HG02588 (cell line): ENCODE results near the gene MYF5.

Experiments used
- ATAC-seq: cut with Tn5 transposase; IDR thresholded peaks from one replicate; pipeline ENCODE4 v1.9.1; 2021; ENCODE audit warnings: mild to moderate bottlenecking, moderate library complexity; ENCODE audit not compliant: unreplicated experiment

MYF5 gene

DNA sequence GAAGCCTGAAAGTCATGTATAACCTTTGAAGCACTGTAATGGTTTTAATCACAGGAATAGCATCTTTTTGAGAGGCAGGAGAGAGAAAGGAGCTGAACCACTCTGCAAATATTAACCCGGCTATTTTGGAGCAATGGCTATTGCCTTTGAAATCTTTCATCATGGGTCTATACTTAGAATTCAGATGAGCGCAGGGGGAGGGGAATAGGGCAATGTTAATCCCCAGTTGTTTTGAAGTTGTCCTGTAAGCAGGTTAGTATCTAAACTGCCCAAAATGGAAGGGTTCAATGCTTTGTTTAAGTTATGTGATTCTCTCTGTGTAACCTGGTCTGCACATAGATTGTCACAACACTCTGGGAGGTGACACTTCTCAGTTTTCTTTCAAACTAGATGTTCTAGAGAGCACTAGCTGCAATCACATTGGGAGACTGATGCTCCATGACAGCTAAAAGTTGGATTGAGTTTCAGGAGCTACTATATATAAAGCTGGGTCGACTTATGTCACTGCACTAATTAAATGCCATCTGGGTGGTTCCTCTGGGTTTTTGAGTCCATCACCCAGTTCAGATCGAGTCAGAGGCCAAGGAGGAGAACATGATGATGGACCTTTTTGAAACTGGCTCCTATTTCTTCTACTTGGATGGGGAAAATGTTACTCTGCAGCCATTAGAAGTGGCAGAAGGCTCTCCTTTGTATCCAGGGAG, 9.4 kb upstream of the MYF5 start, which contains the start of gene MYF6:
MYF6 (plus strand) TSS at position 509 of the 704 bp plus-strand sequence; CDS start at position 595, 86 bp downstream.
- no peak for ATAC-seq

DNA sequence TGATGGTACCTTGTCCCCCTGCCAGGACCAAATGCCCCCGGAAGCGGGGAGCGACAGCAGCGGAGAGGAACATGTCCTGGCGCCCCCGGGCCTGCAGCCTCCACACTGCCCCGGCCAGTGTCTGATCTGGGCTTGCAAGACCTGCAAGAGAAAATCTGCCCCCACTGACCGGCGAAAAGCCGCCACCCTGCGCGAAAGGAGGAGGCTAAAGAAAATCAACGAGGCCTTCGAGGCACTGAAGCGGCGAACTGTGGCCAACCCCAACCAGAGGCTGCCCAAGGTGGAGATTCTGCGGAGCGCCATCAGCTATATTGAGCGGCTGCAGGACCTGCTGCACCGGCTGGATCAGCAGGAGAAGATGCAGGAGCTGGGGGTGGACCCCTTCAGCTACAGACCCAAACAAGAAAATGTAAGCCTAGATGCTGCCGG, 8.9 kb upstream of the MYF5 start:
- no peak for ATAC-seq

- ATAC-seq = no peak
These were observed 8.3 kb upstream of the MYF5 start for GRCh38 chr12:80708259-80708974.

DNA sequence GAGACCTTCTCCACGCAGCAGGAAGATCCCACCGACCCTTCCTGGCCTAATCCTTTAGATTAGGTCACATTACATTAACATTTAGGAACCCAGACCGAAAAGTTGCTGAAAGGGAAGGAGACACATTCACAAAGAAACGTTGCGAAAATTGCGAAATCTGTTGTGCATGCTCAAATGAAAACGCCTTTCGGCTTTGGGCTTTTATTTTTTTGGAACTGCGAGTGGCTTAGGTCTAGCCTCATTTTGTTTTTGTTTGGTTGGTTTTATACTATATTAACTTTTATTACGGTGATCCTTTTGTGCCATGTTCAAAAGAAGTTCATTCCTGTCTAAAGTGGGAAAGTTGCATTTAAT, 7.8 kb upstream of the MYF5 start:
- ATAC-seq = no peak

DNA sequence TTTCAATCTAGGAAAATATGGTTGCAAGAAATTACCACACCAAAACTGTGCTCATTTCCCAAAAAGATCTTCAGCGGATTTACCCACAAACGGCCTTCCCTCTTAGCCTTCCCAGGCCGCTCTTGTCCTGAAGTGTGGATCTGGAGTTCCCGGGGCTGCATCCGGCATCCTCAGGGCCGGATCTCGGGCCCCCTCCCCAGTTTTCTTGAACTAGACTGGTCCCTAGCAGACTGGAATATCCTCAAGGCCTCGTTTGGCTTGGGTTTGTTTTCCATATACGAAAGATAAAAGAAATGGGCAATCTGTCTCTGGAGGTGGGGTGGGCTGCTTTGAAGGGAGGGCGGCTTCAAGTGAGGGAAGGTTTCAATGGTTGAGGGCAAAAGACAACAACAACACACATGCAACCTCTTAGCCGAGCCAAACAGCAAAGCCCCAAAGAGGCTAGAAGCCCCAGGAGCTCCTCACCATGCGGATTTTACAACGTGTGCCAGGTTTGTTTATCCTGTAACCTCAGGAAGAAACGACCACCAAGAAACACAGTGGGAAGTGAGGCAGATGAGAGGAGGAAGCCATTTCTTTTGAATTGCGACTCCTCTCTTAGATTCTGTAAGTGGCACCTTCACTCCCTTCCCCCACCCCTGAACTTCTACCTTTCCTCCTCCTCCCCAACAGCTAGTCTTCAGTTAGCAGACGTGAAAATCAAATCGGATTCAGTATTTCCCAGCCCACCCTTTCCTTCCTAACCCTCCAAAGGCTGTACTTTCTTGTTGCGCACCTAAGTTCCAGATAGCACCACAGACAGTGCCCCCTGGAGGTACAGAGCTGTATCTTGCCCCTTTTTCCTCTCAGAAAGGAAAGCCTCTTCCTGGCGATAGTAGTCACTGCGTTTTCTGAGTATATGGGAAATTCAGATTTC, 6.6 kb upstream of the MYF5 start:
- ATAC-seq = peak; percentile 51

DNA sequence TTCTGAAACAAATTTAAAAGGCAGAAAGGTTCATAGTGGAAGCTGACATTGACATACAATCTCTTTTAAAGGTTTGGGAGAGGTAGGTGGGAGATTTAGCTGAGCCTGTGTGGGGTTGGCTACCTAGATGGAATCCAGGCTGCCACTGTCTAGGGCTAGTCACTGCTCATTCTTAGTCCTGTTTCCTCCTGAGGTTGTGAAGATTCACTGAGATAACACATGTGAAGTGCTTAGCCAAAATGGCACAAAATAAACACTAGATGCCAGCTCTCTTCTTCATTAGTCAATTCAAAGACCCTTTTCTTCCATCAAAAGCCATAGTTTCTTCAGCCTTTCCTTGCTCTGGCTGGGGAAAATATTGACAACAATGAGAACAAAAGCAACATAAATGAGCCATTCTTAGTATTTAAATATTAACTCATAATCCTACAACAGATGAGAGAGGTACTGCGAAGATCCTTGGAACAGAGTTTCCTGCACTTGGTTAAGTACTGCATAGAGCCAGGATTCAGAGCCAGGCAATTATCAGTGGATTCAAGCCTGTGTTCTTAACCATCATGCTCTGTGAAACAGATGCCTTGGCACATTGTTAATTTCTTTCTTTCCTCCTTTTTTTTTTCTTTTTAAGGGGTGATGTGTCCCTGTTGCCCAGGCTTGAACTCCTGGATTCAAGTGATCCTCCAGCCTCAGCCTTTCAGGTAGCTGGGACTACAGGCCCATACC, 5.8 kb upstream of the MYF5 start:
- peak; percentile 17 for ATAC-seq

DNA sequence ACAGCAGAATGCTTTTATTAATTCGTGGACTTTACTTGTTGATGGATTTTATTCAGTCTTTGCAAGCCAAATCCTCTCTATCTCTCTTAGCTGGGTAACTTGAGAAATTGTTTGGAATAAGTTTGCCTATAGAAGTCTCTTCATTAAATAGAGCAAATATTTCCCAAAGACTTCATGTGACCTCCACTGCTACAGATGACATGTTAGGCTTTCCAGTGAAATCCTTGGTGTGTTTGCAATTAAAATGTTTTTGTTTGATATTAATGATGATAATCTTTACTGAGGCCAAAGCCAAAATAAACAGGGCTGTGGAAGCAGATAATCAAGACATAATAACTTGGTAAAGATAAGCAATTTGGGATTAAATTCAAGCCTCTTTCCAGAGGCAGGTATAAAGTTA, 4.8 kb upstream of the MYF5 start:
- no peak for ATAC-seq

- no peak for ATAC-seq
These were observed 3.8 kb upstream of the MYF5 start for GRCh38 chr12:80712866-80713265.

DNA sequence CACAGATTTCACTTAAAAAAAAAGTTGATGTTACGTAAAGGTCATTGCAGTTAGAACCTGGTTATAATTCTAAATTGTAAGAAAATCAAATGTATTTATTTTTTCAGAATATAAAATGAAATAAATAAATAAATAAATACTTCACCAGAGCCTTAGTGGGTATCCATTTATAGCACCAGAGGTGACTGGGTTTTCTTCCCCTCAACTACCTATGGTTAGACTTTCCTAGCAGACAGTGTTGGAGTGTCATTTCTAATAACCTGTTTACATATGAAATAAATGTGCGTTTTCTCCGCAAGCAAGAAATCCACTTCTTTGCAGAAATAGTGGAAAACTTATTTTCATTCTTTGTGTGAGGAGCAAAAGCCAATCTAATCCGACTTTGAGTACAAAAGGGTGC, 3.3 kb upstream of the MYF5 start:
- ATAC-seq = no peak

DNA sequence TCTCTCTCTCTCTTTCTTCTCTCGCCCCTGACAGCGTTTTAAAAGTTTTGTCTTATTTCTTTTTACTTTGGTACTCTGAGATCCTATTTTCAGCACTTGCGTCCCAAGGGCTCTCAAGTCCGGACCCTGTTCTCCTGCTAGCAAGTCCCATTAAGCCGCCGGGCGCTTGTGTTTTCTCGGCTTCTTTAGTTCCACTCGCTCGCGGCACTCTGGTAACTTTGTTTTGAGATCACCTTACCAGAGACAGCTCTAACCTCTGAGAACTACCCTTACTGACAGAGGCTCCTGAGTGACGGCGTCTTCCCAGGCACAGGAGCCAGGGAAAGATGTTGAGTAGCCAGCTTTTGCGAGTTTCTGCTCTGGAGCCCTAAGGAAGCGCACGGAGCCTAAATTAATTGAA, 2.7 kb upstream of the MYF5 start:
- ATAC-seq = no peak

GRCh38 chr12:80714846-80715245, 1.9 kb upstream of the MYF5 start:
- ATAC-seq = no peak

GRCh38 chr12:80715713-80716249, 931 bp upstream of the MYF5 start:
- no peak for ATAC-seq

DNA sequence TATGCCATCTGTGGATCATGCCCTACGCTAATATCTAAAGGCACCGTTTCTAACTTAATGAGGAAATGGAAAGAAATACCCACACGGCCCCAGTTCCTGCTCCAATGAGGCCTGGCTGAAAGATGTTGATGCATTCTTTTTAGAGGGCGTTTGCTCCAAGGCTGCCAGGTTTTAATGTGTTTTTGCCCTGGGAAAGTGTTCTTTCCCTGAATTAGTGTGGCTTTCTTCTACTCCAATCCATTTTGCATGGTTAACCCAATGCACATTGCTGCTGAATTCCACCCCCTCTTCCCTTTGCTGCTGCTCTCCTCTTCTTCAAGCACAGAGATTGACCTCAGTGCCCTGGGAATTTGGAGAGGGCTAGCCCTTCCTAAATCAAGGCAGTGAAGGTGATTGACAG, 1.1 kb downstream of the MYF5 start:
- no peak for ATAC-seq

DNA sequence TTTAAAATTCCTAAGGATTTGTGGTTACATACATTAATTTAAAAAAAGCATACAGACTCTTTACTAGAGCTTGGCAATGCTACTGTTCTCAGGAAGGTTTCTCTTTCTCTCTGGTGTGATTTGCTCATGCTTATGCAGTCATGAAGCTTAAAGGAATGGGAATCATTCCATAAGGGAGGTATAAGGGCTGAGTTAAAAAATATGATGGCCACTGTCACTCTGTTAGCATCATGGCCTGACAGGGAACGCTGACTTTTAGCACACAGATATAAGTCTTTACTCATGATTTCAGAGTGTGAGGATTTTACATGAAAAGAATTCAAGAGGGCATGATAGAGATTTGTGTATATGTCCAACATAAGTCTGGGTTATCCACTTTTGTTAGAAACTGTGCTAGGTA, 3.8 kb downstream of the MYF5 start:
- no peak for ATAC-seq

- no peak for ATAC-seq
These were observed 4.6 kb downstream of the MYF5 start for GRCh38 chr12:80721326-80721725.

DNA sequence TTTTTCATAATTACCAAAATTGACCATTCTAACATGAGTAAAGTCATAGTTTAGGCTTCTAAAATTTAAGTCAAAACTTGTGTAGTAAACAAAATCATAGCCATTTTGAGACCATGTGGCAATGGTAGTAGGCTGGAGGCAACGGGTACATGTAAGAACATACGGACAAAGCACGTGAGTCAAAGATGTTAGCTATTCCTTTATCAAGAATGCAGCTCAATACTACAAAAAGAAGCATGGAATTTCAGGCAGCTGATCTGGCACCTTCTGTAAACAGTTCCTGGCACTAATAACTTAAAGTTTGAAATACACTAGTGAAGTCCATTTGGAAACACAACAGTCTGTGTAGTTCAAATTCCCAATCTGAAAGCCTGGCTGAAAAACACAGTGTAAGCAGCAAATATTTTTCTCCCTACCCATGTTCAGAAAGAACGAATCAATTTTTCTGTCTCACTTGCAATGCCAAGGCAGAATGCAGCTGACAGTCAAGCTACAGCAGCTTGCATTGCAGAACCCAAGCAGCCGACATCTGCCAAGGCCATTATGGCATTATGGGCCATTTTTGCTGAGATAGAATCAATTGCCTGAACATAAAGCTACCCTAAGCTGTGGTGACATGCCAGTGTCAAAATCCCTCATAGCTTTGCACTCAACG, 29.3 kb downstream of the MYF5 start:
- no peak for ATAC-seq

- no peak for ATAC-seq
These were observed 31.1 kb downstream of the MYF5 start for GRCh38 chr12:80747800-80748199.

GRCh38 chr12:80749456-80749855, 32.7 kb downstream of the MYF5 start:
- ATAC-seq = no peak

DNA sequence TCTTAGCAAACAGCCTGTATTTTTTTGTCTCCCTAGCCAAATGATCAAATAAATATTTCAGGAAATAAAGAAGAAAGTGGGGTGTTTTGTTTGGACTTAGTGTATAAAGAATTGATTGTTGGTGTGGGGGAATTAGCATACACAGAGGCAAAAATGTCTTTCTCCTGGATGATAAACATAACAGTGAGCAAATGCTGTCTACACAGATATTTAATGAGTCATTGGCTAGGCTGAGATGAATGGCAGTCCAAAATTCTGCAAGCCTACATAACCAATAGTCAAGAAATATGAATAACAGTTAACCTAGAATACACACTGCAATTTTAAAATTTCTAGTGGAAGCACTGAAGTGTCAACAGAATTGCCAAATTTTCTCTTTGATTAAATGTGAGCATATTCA, 35.8 kb downstream of the MYF5 start:
- no peak for ATAC-seq

GRCh38 chr12:80754274-80754673, 37.6 kb downstream of the MYF5 start:
- no peak for ATAC-seq
